ENCODE results near the gene RASSF7.

The RASSF7 gene

DNA sequence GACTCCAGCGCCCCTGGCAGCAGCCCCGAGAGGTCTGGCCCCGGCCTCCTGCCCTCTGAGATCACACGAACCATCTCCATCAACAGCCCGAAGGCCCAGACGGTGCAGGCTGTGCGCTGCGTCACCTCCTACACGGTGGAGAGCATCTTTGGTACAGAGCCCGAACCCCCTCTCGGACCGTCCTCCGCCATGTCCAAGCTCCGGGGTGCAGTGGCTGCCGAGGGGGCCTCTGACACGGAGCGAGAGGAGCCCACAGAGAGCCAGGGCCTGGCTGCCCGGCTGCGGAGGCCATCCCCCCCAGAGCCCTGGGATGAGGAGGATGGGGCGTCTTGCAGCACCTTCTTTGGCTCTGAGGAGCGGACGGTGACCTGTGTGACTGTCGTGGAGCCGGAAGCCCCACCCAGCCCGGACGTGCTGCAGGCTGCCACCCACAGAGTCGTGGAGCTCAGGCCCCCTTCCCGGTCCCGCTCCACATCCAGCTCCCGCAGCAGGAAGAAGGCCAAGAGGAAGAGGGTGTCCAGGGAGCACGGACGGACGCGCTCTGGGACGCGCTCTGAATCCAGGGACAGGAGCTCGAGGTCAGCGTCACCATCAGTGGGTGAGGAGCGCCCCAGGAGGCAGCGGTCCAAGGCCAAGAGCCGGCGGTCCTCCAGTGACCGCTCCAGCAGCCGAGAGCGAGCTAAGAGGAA, 47.3 kb downstream of the RASSF7 start:
- Histone ChIP-seq H3K27ac (ENCODE audit: extremely low read depth, low read depth, low read length) (no peak overlapping the region), H3K4me3 (ENCODE audit: low read depth, low read length) (no peak overlapping the region), H3K36me3 (ENCODE audit: control insufficient read depth in 2 of 2, insufficient read depth in 1 of 2, low read length in 2 of 2) (peaks cover 6 to 98% of the 10 kb centered on the region in 2 experiments; a peak in 2 of 3 replicates), H3K9me3 (ENCODE audit: control insufficient read depth, insufficient read depth, low read depth, low read length) (no peaks in the 10 kb centered on the region), H3K4me1 (ENCODE audit: control insufficient read depth, insufficient read depth, low read length) (no peaks in the 10 kb centered on the region)
- no peak for TF ChIP-seq ZBTB48 (tag by site-specific recombination; IDR thresholded peaks at IDR 0.05)
- no peak for TF ChIP-seq GLIS1 (tag by site-specific recombination; IDR thresholded peaks at IDR 0.05)
- no peak for TF ChIP-seq ZNF394 (tag by site-specific recombination; IDR thresholded peaks at IDR 0.05; ENCODE audit: borderline replicate concordance)
- TF ChIP-seq OVOL3 (tag by site-specific recombination; IDR thresholded peaks at IDR 0.05): no peak
- no peak for TF ChIP-seq ZNF701 (tag by site-specific recombination; IDR thresholded peaks at IDR 0.05)
- no peak for TF ChIP-seq ZNF366 (tag by site-specific recombination; conservative IDR thresholded peaks at IDR 0.05)
- TF ChIP-seq, protein P1, sequence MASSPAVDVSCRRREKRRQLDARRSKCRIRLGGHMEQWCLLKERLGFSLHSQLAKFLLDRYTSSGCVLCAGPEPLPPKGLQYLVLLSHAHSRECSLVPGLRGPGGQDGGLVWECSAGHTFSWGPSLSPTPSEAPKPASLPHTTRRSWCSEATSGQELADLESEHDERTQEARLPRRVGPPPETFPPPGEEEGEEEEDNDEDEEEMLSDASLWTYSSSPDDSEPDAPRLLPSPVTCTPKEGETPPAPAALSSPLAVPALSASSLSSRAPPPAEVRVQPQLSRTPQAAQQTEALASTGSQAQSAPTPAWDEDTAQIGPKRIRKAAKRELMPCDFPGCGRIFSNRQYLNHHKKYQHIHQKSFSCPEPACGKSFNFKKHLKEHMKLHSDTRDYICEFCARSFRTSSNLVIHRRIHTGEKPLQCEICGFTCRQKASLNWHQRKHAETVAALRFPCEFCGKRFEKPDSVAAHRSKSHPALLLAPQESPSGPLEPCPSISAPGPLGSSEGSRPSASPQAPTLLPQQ (tag by site-specific recombination; IDR thresholded peaks at IDR 0.05): no peak
- TF ChIP-seq KLF10 (tag by site-specific recombination; IDR thresholded peaks at IDR 0.05): no peak
- POLR2A ChIA-PET: no interaction called here
- CTCF ChIA-PET: no interaction called here

DNA sequence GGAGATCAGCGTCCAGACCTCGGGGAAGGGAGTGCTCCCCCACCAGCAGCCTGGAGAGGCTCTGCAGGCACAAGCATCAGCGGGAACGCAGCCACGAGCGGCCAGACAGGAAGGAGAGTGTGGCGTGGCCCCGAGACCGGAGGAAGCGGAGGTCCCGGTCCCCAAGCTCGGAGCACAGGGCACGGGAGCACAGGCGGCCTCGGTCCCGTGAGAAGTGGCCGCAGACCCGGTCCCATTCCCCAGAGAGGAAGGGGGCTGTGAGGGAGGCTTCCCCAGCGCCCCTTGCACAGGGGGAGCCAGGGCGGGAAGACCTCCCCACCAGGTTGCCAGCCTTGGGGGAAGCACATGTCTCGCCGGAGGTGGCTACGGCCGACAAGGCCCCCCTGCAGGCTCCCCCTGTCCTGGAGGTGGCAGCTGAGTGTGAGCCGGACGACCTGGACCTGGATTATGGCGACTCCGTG, 48.1 kb downstream of the RASSF7 start:
- TF ChIP-seq, protein P2, sequence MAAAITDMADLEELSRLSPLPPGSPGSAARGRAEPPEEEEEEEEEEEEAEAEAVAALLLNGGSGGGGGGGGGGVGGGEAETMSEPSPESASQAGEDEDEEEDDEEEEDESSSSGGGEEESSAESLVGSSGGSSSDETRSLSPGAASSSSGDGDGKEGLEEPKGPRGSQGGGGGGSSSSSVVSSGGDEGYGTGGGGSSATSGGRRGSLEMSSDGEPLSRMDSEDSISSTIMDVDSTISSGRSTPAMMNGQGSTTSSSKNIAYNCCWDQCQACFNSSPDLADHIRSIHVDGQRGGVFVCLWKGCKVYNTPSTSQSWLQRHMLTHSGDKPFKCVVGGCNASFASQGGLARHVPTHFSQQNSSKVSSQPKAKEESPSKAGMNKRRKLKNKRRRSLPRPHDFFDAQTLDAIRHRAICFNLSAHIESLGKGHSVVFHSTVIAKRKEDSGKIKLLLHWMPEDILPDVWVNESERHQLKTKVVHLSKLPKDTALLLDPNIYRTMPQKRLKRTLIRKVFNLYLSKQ (tag by site-specific recombination; IDR thresholded peaks at IDR 0.05; ENCODE audit: borderline replicate concordance): no peak
- TF ChIP-seq ZNF707 (tag by site-specific recombination; IDR thresholded peaks at IDR 0.05): no peak
- TF ChIP-seq ZNF776 (tag by site-specific recombination; IDR thresholded peaks at IDR 0.05; ENCODE audit: borderline replicate concordance): no peak
- TF ChIP-seq, protein P3, sequence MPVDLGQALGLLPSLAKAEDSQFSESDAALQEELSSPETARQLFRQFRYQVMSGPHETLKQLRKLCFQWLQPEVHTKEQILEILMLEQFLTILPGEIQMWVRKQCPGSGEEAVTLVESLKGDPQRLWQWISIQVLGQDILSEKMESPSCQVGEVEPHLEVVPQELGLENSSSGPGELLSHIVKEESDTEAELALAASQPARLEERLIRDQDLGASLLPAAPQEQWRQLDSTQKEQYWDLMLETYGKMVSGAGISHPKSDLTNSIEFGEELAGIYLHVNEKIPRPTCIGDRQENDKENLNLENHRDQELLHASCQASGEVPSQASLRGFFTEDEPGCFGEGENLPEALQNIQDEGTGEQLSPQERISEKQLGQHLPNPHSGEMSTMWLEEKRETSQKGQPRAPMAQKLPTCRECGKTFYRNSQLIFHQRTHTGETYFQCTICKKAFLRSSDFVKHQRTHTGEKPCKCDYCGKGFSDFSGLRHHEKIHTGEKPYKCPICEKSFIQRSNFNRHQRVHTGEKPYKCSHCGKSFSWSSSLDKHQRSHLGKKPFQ (tag by site-specific recombination; IDR thresholded peaks at IDR 0.05): no peak
- no peak for TF ChIP-seq GLI2 (tag by site-specific recombination; IDR thresholded peaks at IDR 0.05; ENCODE audit: borderline replicate concordance, low read depth)
- TF ChIP-seq, protein P4, sequence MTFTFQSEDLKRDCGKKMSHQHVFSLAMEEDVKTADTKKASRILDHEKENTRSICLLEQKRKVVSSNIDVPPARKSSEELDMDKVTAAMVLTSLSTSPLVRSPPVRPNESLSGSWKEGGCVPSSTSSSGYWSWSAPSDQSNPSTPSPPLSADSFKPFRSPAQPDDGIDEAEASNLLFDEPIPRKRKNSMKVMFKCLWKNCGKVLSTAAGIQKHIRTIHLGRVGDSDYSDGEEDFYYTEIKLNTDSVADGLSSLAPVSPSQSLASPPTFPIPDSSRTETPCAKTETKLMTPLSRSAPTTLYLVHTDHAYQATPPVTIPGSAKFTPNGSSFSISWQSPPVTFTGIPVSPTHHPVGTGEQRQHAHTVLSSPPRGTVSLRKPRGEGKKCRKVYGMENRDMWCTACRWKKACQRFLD (tag by site-specific recombination; IDR thresholded peaks at IDR 0.05): no peak
- no peak for TF ChIP-seq TCF7L2 (IDR thresholded peaks at IDR 0.05; ENCODE audit: borderline replicate concordance, low read depth, low read length)
- TF ChIP-seq ZBTB48 (tag by site-specific recombination; IDR thresholded peaks at IDR 0.05): no peak
- no peak for TF ChIP-seq ZNF423 (tag by site-specific recombination; IDR thresholded peaks at IDR 0.05)
- no peak for TF ChIP-seq ZNF10 (tag by site-specific recombination; IDR thresholded peaks at IDR 0.05)
- TF ChIP-seq, protein P5, sequence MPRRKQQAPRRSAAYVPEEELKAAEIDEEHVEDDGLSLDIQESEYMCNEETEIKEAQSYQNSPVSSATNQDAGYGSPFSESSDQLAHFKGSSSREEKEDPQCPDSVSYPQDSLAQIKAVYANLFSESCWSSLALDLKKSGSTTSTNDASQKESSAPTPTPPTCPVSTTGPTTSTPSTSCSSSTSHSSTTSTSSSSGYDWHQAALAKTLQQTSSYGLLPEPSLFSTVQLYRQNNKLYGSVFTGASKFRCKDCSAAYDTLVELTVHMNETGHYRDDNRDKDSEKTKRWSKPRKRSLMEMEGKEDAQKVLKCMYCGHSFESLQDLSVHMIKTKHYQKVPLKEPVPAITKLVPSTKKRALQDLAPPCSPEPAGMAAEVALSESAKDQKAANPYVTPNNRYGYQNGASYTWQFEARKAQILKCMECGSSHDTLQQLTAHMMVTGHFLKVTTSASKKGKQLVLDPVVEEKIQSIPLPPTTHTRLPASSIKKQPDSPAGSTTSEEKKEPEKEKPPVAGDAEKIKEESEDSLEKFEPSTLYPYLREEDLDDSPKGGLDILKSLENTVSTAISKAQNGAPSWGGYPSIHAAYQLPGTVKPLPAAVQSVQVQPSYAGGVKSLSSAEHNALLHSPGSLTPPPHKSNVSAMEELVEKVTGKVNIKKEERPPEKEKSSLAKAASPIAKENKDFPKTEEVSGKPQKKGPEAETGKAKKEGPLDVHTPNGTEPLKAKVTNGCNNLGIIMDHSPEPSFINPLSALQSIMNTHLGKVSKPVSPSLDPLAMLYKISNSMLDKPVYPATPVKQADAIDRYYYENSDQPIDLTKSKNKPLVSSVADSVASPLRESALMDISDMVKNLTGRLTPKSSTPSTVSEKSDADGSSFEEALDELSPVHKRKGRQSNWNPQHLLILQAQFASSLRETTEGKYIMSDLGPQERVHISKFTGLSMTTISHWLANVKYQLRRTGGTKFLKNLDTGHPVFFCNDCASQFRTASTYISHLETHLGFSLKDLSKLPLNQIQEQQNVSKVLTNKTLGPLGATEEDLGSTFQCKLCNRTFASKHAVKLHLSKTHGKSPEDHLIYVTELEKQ (tag by site-specific recombination; IDR thresholded peaks at IDR 0.05; ENCODE audit: borderline replicate concordance): no peak
- no peak for TF ChIP-seq HOXD13 (CRISPR knock-in tag; IDR thresholded peaks at IDR 0.05; ENCODE audit: borderline replicate concordance)
- TF ChIP-seq ZNF830 (tag by site-specific recombination; IDR thresholded peaks at IDR 0.05; ENCODE audit: low read depth): no peak
- TF ChIP-seq ZNF626 (tag by site-specific recombination; IDR thresholded peaks at IDR 0.05): no peak
- no peak for TF ChIP-seq ZFHX2 (tag by site-specific recombination; conservative IDR thresholded peaks at IDR 0.05)
- Histone ChIP-seq H3K4me1 (ENCODE audit: control insufficient read depth, insufficient read depth, low read length) (no peaks in the 10 kb centered on the region), H3K9me3 (ENCODE audit: control insufficient read depth, insufficient read depth, low read depth, low read length) (no peaks in the 10 kb centered on the region), H3K4me3 (ENCODE audit: low read depth, low read length) (no peak overlapping the region), H3K27ac (ENCODE audit: extremely low read depth, low read depth, low read length) (no peak overlapping the region), H3K36me3 (ENCODE audit: control insufficient read depth in 2 of 2, insufficient read depth in 1 of 2, low read length in 2 of 2) (peaks cover 0 to 97% of the 10 kb centered on the region in 2 experiments; a peak in 2 of 3 replicates)
- ChIA-PET CTCF (no interaction called here), POLR2A (no interaction called here)

Data from HEK293 (cell line).